ENCODE results near the gene CYTH1.

GRCh38 chr17:78774956-78775571 lies 7.0 kb downstream of the CYTH1 start:
- TF ChIP-seq SIN3A (IDR thresholded peaks at IDR 0.05; ENCODE audit: borderline replicate concordance, low read depth, low read length) (no peak), CTCF (IDR thresholded peaks at IDR 0.05) (no peak), EP300 (IDR thresholded peaks at IDR 0.05; ENCODE audit: borderline replicate concordance in 1 of 2, low read depth in 1 of 2, low read length in 1 of 2) (no peak), CHD2 (IDR thresholded peaks at IDR 0.05; ENCODE audit: low read length, partially characterized antibody) (no peak), GABPA (IDR thresholded peaks at IDR 0.05; ENCODE audit: low read depth) (no peak), MAX (IDR thresholded peaks at IDR 0.05; ENCODE audit: low read depth) (no peak), PBX3 (IDR thresholded peaks at IDR 0.05) (no peak)
